K562 (cell line): Measurements from ENCODE around the gene ZNF135. TPM values are rescaled to one million over a fixed set of nuclear protein-coding genes. Genes with fewer than 3 reads are reported as not detected.

Source experiments
- CHD4 ChIP-seq: fragments of 200-600 bp; sonication (generic); IDR thresholded peaks from 3 replicates; pipeline ENCODE4 v1.6.1; 2012; ENCODE audit warnings: low read depth, mild to moderate bottlenecking, mixed read lengths, low read length, inconsistent platforms; ENCODE audit not compliant: insufficient read depth, insufficient replicate concordance, poor library complexity, severe bottlenecking
- DPF2 ChIP-seq: fragments of 450-650 bp; IDR thresholded peaks from 2 replicates; pipeline ENCODE4 v1.6.1; 2016
- ELF4 ChIP-seq: fragments of 450-650 bp; formaldehyde crosslinking; IDR thresholded peaks from 2 replicates; pipeline ENCODE4 v1.4.0; 2022; ENCODE audit warnings: missing genetic modification characterization
- EP300 ChIP-seq: IDR thresholded peaks from 2 replicates; pipeline ENCODE4 v1.6.1; 2012; ENCODE audit warnings: low read length, improper control_type of control experiment
- MBD2 ChIP-seq: sonication (generic); IDR thresholded peaks from 2 replicates; pipeline ENCODE4 v1.6.1; 2016; ENCODE audit warnings: low read depth, borderline replicate concordance
- RFX5 ChIP-seq: IDR thresholded peaks from 2 replicates; pipeline ENCODE4 v1.6.1; 2011; ENCODE audit warnings: low read depth, mild to moderate bottlenecking, improper control_type of control experiment, low read length
- SMAD3 ChIP-seq: fragments of 450-650 bp; formaldehyde crosslinking; conservative IDR thresholded peaks from 2 replicates; pipeline ENCODE4 v1.4.0; 2020; ENCODE audit warnings: mild to moderate bottlenecking
- SPI1 ChIP-seq: IDR thresholded peaks from 2 replicates; pipeline ENCODE4 v1.6.1; 2011; ENCODE audit warnings: low read depth, low read length, control low read depth, borderline replicate concordance
- TEAD1 ChIP-seq, 2 experiments: fragments of 450-650 bp in 1 of 2; sonication (generic) in 1 of 2; formaldehyde crosslinking; IDR thresholded peaks; 2 replicates each; pipeline versions ENCODE4 v1.4.0 to v1.8.0; 2020 to 2022; ENCODE audit warnings: mild to moderate bottlenecking in 2 of 2, missing genetic modification reagents in 1 of 2
- ZFPM2 ChIP-seq: fragments of 250-450 bp; sonication (Bioruptor Pico); IDR thresholded peaks from 2 replicates; pipeline ENCODE4 v1.5.1; 2022; ENCODE audit warnings: mild to moderate bottlenecking
- ZNF253 ChIP-seq: fragments of 250-450 bp; sonication (Bioruptor Pico); conservative IDR thresholded peaks from 2 replicates; pipeline ENCODE4 v1.6.1; 2021; ENCODE audit warnings: mild to moderate bottlenecking
- ZNF280A ChIP-seq: fragments of 450-650 bp; IDR thresholded peaks from 2 replicates; pipeline ENCODE4 v1.6.1; 2018; ENCODE audit warnings: mild to moderate bottlenecking, low read depth; ENCODE audit not compliant: partially characterized antibody
- ZNF449 ChIP-seq: fragments of 250-450 bp; sonication (Bioruptor Pico); IDR thresholded peaks from 2 replicates; pipeline ENCODE4 v1.8.0; 2022; ENCODE audit warnings: moderate library complexity, mild to moderate bottlenecking, inconsistent platforms
- ZNF583 ChIP-seq: fragments of 250-450 bp; sonication (Bioruptor Pico); IDR thresholded peaks from 2 replicates; pipeline ENCODE4 v1.4.0; 2020
- polyA plus RNA-seq, 8 experiments: library from polyadenylated mRNA; depleted of rRNA in 4 of 8; stranded (reverse) in 5 of 8; unstranded in 3 of 8; fragments of >200 nt; fragmentation: Nextera tagmentation in 2 of 8; fragmentation: Illumina TruSeq in 1 of 8; extraction: Ambion mirVana in 2 of 8; extraction: Trizol in 1 of 8; gene quantifications; 2 replicates each; pipeline versions ENCODE4 v1.2.1 to v1.2.3, GENCODE V29; 2011 to 2014; ENCODE audit warnings: inconsistent platforms in 1 of 8, missing spikeins in 1 of 8
- total RNA-seq, 7 experiments: library from RNA; depleted of rRNA in 6 of 7; stranded (reverse); fragments of >200 nt in 6 of 7; fragmentation: Illumina TruSeq in 2 of 7; extraction: Trizol in 2 of 7; gene quantifications; 2 replicates each; pipeline versions ENCODE4 v1.2.1 to v1.2.3, GENCODE V29; 2011 to 2021; ENCODE audit warnings: low replicate concordance in 1 of 7
- TF ChIP-seq, protein P1 (sequence below): fragments of 250-450 bp; sonication (Bioruptor Pico); IDR thresholded peaks from 2 replicates; pipeline ENCODE4 v1.4.0; 2020; ENCODE audit warnings: mild to moderate bottlenecking, moderate library complexity, borderline replicate concordance

Gene ZNF135
- total and polyA plus RNA-seq, 9 of the 15 experiments (the other 6 are each of a cell fraction or from before 2014, with no cell fraction given), result not detected

DNA sequence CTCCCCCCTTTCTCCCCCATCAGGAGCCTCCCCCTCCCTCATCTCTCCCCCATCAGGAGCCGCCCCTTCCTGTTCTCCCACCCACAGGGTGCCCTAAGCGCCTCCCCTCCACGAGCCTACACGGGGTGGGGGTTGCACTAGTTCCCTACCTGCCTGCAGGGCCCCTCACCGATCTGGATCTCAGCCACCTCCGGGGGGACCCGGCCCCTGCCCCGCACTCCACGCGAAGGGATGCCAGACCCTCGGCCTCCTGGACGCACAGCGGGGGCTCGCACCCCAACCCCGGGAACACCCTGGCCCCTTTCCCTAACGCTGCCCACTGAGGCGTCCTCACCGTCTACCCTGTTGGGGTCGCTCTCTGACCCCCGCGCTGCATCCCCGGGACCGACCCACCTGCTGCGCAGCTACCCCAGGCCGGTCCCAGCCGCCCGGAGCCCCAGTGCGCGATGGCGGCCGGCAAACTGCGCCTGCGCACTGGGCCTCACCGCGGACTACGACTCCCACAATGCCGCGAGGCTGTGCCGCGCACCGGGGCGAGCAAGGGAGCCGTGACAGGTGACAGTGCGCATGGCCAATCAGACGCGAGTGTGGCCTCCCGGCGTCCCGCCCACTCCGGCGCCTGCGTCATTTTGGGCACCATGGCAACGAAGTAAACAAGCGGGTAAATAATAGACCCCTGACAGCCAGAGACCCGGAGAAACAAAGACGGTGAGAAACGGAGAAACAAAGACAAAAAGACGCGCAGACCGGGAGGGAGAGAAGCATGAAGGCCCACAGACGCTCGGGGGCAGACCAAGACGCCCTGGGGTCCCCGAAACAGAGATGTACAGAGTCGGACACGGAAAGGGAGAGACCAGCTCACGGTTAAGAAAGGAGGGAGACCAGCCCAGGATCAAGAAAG lies 38.9 kb downstream of the ZNF135 start, which contains the start of gene ZSCAN18 (continued):
- no peak for TF ChIP-seq ZNF280A
- TF ChIP-seq TEAD1 (CRISPR knock-in tag; IDR thresholded peaks at IDR 0.05), result no peak
- no peak for TF ChIP-seq ZFPM2
- TF ChIP-seq ELF4 (CRISPR knock-in tag), result no peak
- TF ChIP-seq EP300, result no peak
- TF ChIP-seq ZNF253 (CRISPR knock-in tag), result no peak
- no peak for TF ChIP-seq ZNF583 (CRISPR knock-in tag)
- TF ChIP-seq RFX5, result no peak
- no peak for TF ChIP-seq SPI1
- TF ChIP-seq DPF2, result no peak
- no peak for TF ChIP-seq SMAD3 (CRISPR knock-in tag)
- no peak for TF ChIP-seq CHD4
- TF ChIP-seq ZNF449 (CRISPR knock-in tag), result no peak
- TF ChIP-seq, protein P1, sequence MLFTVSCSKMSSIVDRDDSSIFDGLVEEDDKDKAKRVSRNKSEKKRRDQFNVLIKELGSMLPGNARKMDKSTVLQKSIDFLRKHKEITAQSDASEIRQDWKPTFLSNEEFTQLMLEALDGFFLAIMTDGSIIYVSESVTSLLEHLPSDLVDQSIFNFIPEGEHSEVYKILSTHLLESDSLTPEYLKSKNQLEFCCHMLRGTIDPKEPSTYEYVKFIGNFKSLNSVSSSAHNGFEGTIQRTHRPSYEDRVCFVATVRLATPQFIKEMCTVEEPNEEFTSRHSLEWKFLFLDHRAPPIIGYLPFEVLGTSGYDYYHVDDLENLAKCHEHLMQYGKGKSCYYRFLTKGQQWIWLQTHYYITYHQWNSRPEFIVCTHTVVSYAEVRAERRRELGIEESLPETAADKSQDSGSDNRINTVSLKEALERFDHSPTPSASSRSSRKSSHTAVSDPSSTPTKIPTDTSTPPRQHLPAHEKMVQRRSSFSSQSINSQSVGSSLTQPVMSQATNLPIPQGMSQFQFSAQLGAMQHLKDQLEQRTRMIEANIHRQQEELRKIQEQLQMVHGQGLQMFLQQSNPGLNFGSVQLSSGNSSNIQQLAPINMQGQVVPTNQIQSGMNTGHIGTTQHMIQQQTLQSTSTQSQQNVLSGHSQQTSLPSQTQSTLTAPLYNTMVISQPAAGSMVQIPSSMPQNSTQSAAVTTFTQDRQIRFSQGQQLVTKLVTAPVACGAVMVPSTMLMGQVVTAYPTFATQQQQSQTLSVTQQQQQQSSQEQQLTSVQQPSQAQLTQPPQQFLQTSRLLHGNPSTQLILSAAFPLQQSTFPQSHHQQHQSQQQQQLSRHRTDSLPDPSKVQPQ, result no peak
- no peak for TF ChIP-seq MBD2
